Thymus (tissue), 11 donors: ENCODE data around the gene HSD17B2. TPM values are rescaled to one million over a fixed set of nuclear protein-coding genes. Genes with fewer than 3 reads are reported as not detected.

Experiments
- DNase-seq, 9 donors: peaks; one replicate each; pipeline ENCODE4 v3.0.0-alpha.2; 2013; ENCODE audit warnings: low spot score in 9 of 9, low read depth in 6 of 9, missing footprints in 1 of 9
- H3K27ac ChIP-seq, 2 donors: one replicate each; pipeline ENCODE4 v1.5.1; 2013; ENCODE audit warnings: control low read depth in 1 of 2, low read depth in 1 of 2, low read length in 1 of 2, mild to moderate bottlenecking in 1 of 2, moderate library complexity in 1 of 2
- H3K27me3 ChIP-seq, 2 donors: one replicate each; pipeline ENCODE4 v1.5.1; 2013; ENCODE audit warnings: low read length in 1 of 2; ENCODE audit not compliant: control insufficient read depth in 2 of 2, insufficient read depth in 1 of 2
- H3K36me3 ChIP-seq, 2 donors: one replicate each; pipeline ENCODE4 v1.5.1; 2013; ENCODE audit warnings: low read length in 1 of 2, mild to moderate bottlenecking in 1 of 2, moderate library complexity in 1 of 2; ENCODE audit not compliant: control insufficient read depth in 2 of 2, insufficient read depth in 2 of 2
- H3K4me1 ChIP-seq, 2 donors: one replicate each; pipeline ENCODE4 v1.5.1; 2013; ENCODE audit warnings: low read length in 2 of 2; ENCODE audit not compliant: control insufficient read depth in 2 of 2, insufficient read depth in 2 of 2
- H3K4me3 ChIP-seq, 2 donors: one replicate each; pipeline ENCODE4 v1.5.1; 2013; ENCODE audit warnings: low read length in 2 of 2, control low read depth in 1 of 2, mild to moderate bottlenecking in 1 of 2
- H3K9me3 ChIP-seq, 2 donors: one replicate each; pipeline ENCODE4 v1.5.1; 2013; ENCODE audit warnings: low read length in 1 of 2, mild to moderate bottlenecking in 1 of 2; ENCODE audit not compliant: control insufficient read depth in 2 of 2, insufficient read depth in 1 of 2
- WGBS: extraction: QIAGEN DNeasy Blood & Tissue Kit; methylation state at CpG from one replicate; pipeline ENCODE4 v1.1.7; 2013; 5-methylcytosine and 5-hydroxymethylcytosine counted together
- polyA plus RNA-seq: library from polyadenylated mRNA; stranded (reverse); fragments of 200-250 nt; gene quantifications from one replicate; pipeline ENCODE4 v1.2.3, GENCODE V29; 2013
- total RNA-seq: library from RNA; stranded (reverse); fragments of 120-200 nt; gene quantifications from one replicate; pipeline ENCODE4 v1.2.4, GENCODE V29; 2013
- donor health status: healthy.

Gene HSD17B2
- total and polyA plus RNA-seq, 2 donors = 0.19 to 2.9 TPM

DNA sequence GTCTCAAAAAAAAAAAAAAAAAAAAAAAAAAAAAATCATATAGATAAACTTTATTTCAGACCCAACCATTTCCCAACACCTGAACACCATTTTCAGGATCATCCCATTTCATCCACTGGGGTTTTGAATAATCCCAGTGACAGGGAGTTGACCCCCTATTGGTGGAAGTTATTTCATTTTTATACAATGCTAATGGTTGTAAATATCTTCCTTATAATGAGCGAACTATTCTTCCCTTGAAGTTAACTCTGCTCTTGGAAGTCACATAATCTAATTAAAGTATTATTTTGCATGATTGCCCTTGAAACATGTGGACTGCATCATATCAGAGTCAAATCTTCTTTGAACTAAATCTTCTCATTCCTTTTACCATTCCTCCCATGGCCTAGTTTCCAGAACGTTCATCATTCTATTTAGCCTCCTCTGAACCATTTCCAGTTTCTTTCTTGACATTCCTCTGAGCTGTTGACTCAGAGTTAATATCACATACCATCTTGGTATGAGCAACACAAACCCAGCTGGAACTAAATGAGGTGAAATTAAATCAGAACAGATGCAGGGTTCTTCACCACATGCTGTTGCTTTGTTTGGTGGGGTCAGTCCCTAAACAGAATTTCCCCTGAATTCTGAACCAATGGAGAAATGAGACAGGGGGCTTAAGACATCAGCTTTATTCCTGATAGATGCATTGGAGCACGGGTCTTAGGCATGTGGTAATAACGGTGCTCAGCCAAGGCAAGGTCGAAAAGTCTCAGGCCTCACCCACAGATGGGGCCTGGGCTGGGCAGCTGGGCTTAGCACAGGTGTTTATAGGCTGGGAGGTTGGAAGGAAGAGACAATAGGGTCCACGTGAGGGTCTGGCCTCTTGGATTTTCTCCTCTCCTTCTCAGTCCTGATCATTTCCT, 8.9 kb downstream of the HSD17B2 start:
- 92% methylated on average over 6 of the region's 6 CpGs for whole genome bisulfite sequencing
- Histone ChIP-seq H3K27me3 (peaks cover under 1 to 2% of the 10 kb centered on the region in 2 donors), H3K4me1 (no peaks in the 10 kb centered on the region), H3K4me3 (no peak overlapping the region), H3K9me3 (no peaks in the 10 kb centered on the region), H3K27ac (no peak overlapping the region), H3K36me3 (no peaks in the 10 kb centered on the region)
- DNase-seq = no peak

DNA sequence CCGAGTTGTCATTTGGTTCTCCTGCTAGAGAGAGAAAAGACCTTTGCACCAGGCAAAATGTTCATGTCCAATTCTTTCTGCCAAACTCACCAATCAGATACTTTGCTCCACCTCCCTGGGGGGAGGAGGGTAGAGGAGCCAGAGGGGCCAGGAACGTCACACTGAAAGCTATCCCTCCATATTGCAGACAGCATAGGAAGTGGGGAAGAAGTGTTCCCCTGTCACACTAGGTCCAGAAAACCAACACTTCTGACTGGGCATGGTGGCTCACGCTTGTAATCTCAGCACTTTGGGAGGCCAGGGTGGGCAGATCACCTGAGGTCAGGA, 9.5 kb downstream of the HSD17B2 start:
- no peak for DNase-seq
- H3K4me3 ChIP-seq = no peak overlapping the region
- H3K27ac ChIP-seq = no peak overlapping the region
- H3K36me3 ChIP-seq = no peaks in the 10 kb centered on the region
- WGBS = 90% methylated on average over 3 of the region's 3 CpGs
- H3K27me3 ChIP-seq = peaks cover 0 to 2% of the 10 kb centered on the region in 2 donors
- H3K4me1 ChIP-seq = no peaks in the 10 kb centered on the region
- H3K9me3 ChIP-seq = no peaks in the 10 kb centered on the region

DNA sequence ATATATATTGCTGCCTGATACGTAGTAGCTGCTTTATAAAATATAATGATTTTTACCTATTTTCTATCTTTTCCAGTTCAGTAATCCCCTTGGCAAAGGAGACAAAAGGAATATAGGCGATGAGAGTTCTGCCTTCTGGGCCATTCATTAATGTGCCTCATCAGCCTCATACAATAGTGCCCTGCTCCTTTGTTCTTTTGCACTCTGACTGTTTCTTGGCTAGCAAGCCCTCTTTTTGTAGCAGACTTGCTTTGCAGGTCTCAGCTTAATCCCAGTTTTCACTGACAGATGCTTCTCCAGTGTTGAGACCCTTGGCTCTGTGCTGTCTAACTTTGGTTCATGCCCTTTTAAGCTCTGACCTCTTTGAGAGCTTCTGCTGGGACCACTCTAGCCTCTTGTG, 10.4 kb downstream of the HSD17B2 start:
- Histone ChIP-seq H3K36me3 (no peaks in the 10 kb centered on the region), H3K9me3 (no peaks in the 10 kb centered on the region), H3K27ac (no peak overlapping the region), H3K4me1 (no peaks in the 10 kb centered on the region), H3K27me3 (peaks cover 0 to 2% of the 10 kb centered on the region in 2 donors), H3K4me3 (no peak overlapping the region)
- DNase-seq = no peak
- WGBS = 66% methylated on average over 2 of the region's 2 CpGs

DNA sequence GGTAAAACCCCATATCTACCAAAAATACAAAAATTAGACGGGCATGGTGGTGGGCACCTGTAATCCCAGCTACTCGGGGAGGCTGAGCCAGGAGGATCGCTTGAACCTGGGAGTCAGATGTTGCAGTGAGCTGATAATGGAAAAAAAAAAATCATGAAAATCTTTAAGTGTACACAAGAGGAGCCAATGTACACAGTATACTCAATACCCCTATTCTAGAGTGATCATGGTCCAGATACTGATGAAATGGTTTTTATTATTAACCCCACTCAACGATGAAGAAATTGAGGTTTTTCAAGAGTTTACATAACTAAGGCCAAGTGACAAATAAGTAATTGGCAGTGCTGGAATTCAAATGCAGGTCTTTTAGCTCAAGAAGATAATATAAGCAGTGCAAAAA, 11.5 kb downstream of the HSD17B2 start:
- WGBS = 93% methylated on average over 4 of the region's 4 CpGs
- Histone ChIP-seq H3K27ac (no peak overlapping the region), H3K27me3 (peaks cover 0 to 2% of the 10 kb centered on the region in 2 donors), H3K36me3 (no peaks in the 10 kb centered on the region), H3K9me3 (no peaks in the 10 kb centered on the region), H3K4me1 (no peaks in the 10 kb centered on the region), H3K4me3 (no peak overlapping the region)
- DNase-seq = no peak

DNA sequence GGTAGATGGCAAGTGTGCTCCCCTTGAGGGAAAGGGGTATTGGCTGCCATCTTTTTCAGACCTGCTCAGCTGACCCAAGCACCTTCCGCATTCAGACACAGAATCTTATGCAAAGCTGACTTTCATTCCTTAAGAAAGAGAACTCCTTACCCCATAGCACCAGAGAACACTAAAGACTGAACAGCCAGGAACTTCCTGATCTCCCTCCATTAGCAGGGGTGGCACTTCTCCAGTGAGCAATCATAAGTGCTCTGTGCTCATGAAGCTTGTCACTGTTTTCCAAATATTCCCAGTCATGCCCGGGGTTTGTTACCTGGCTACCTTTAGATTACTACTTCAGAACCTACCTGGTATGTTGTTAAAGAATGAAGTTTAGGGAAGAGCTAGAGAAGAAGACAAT, 11.9 kb downstream of the HSD17B2 start:
- no peak overlapping the region for H3K27ac ChIP-seq
- H3K27me3 ChIP-seq = peaks cover 0 to 2% of the 10 kb centered on the region in 2 donors
- H3K4me1 ChIP-seq = no peaks in the 10 kb centered on the region
- H3K9me3 ChIP-seq = no peaks in the 10 kb centered on the region
- no peak for DNase-seq
- no peaks in the 10 kb centered on the region for H3K36me3 ChIP-seq
- whole genome bisulfite sequencing = 96% methylated on average over 2 of the region's 2 CpGs
- no peak overlapping the region for H3K4me3 ChIP-seq

DNA sequence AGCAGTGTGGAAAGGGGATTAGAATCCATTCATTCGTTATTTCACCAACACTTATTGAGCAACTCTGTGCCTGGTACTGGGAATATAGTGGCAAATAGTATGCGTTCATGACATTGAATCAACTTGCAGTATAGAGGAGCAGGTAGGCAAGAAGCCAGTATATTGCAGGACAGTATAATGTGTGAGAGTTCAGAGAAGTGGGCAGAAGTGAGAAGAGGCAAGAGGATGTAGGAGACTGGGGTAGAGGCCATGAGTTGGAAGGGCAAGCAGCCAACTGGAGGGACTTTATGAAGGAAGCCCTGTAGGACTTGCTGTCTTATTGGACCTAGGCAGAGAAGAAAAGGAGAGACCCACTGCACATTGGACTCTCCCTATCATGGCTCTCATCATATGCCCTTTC, 12.3 kb downstream of the HSD17B2 start:
- Histone ChIP-seq H3K4me3 (no peak overlapping the region), H3K27ac (no peak overlapping the region), H3K36me3 (no peaks in the 10 kb centered on the region), H3K4me1 (no peaks in the 10 kb centered on the region), H3K9me3 (no peaks in the 10 kb centered on the region), H3K27me3 (peaks cover 0 to 2% of the 10 kb centered on the region in 2 donors)
- no peak for DNase-seq
- WGBS = 95% methylated on average over 2 of the region's 2 CpGs

DNA sequence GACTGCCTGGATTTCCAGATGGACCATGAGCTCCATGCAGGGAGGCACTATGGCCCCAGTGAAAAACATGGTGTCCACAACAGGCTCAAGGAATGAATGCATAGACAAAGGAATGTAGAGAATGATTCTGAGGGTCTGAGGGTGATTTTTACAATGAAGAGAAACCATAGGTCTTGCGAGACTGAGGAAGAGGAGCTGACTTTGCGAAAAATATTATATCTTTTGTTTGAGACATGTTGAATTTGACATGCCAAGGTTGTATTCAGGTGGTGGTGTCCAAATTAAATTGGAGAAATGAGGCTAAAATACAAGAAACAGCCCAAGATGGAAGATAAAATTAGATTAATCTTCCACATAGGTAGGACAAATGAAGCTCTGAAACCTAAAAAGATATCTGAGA, 12.7 kb downstream of the HSD17B2 start:
- H3K4me3 ChIP-seq = no peak overlapping the region
- no peaks in the 10 kb centered on the region for H3K4me1 ChIP-seq
- no peaks in the 10 kb centered on the region for H3K9me3 ChIP-seq
- WGBS = 100% methylated on average over 2 of the region's 2 CpGs
- H3K27me3 ChIP-seq = peaks cover 0 to 2% of the 10 kb centered on the region in 2 donors
- no peaks in the 10 kb centered on the region for H3K36me3 ChIP-seq
- DNase-seq = no peak
- H3K27ac ChIP-seq = no peak overlapping the region

DNA sequence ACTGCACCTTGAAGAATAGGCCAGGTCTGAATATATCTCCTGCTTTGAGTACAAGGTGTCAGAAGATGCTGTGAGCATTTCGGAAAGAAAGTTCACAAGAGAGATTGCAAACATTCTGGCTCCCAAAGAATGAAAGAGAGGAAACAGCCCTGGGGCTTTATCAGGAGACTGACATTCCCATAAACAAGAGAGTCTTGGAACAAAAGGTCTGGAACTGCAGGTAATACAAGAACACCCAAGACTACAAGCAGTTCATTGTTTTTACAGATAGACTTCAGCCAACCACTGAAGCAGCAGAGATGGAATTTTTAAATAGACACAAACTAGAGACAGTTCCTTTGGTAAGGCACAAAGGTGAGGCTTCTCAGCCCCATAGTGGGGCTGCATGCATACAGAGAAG, 14.4 kb downstream of the HSD17B2 start:
- Histone ChIP-seq H3K9me3 (no peaks in the 10 kb centered on the region), H3K27ac (no peak overlapping the region), H3K4me3 (no peak overlapping the region), H3K36me3 (no peaks in the 10 kb centered on the region), H3K27me3 (peaks cover 0 to 2% of the 10 kb centered on the region in 2 donors), H3K4me1 (no peaks in the 10 kb centered on the region)
- DNase-seq = no peak
- WGBS = 88% methylated on average over 1 of the region's 1 CpG

DNA sequence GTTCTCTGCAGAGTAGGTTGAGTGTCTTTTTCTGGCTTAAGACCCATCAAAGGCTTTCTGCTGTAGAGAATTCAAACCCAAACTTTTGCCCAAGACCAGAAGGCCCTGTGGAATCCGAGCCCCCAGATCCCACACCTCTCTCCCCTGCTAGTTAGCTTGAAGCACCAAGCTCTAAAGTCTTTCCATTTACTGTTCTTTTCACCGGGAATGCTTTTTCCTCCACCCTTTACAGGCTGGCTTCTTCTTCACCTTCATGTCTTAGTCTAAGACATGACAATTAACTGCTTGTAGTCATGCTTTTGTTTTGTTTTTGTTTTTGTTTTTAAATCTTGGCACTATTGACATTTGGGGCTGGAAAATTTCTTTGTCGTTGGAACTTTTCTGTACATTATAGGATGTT, 15.5 kb downstream of the HSD17B2 start:
- Histone ChIP-seq H3K9me3 (no peaks in the 10 kb centered on the region), H3K27ac (no peak overlapping the region), H3K27me3 (peaks cover 0 to 2% of the 10 kb centered on the region in 2 donors), H3K36me3 (no peaks in the 10 kb centered on the region), H3K4me3 (no peak overlapping the region), H3K4me1 (no peaks in the 10 kb centered on the region)
- no peak for DNase-seq
- 85% methylated on average over 3 of the region's 3 CpGs for WGBS
